HG02588 (cell line): Measurements from ENCODE around the gene EIF5.
A peak's percentile ranks its signal among the peaks of the same experiment; 100 is the strongest.
"Not testable (repeated sequence)": the region's sequence is repeated elsewhere in the genome, so short reads cannot be mapped to it uniquely, and the experiment has no call there.

Source experiments
- ATAC-seq: cut with Tn5 transposase; IDR thresholded peaks from one replicate; pipeline ENCODE4 v1.9.1; 2021; ENCODE audit warnings: mild to moderate bottlenecking, moderate library complexity; ENCODE audit not compliant: unreplicated experiment

The EIF5 gene

GRCh38 chr14:103332143-103332919 lies 1.7 kb upstream of the EIF5 start:
- ATAC-seq: no peak

GRCh38 chr14:103334644-103335622 lies 896 bp downstream of the EIF5 start:
- peak; percentile 29 for ATAC-seq

GRCh38 chr14:103336191-103336590 lies 2.2 kb downstream of the EIF5 start:
- no peak for ATAC-seq

- ATAC-seq: no peak
Measured at GRCh38 chr14:103337794-103338193, 3.8 kb downstream of the EIF5 start.

- ATAC-seq: no peak
Measured at GRCh38 chr14:103339561-103339960, 5.5 kb downstream of the EIF5 start.

- no peak for ATAC-seq
Measured at GRCh38 chr14:103340480-103341212, 6.6 kb downstream of the EIF5 start.

- ATAC-seq: no peak
Measured at GRCh38 chr14:103341250-103342129, 7.5 kb downstream of the EIF5 start.

GRCh38 chr14:103343164-103343879 lies 9.3 kb downstream of the EIF5 start:
- no peak for ATAC-seq

- no peak for ATAC-seq
Measured at GRCh38 chr14:103343905-103344797, 10.1 kb downstream of the EIF5 start.

- ATAC-seq: no peak
Measured at GRCh38 chr14:103346286-103346685, 12.2 kb downstream of the EIF5 start.

- no peak for ATAC-seq
Measured at GRCh38 chr14:103347091-103347815, 13.2 kb downstream of the EIF5 start.

GRCh38 chr14:103348154-103348553 lies 14.1 kb downstream of the EIF5 start:
- no peak for ATAC-seq

GRCh38 chr14:103349982-103350381 lies 15.9 kb downstream of the EIF5 start:
- ATAC-seq: no peak

- no peak for ATAC-seq
Measured at GRCh38 chr14:103353362-103353761, 19.3 kb downstream of the EIF5 start.

- ATAC-seq: no peak
Measured at GRCh38 chr14:103354141-103354540, 20.1 kb downstream of the EIF5 start.

GRCh38 chr14:103356024-103356682 lies 22.1 kb downstream of the EIF5 start:
- no peak for ATAC-seq

- ATAC-seq: not testable (repeated sequence)
Measured at GRCh38 chr14:103357552-103357951, 23.5 kb downstream of the EIF5 start.
